Erythroblast (primary cell): Measurements from ENCODE around the gene MAEA.

ENCODE experiments used
- GATA1 ChIP-seq: IDR thresholded peaks from 2 replicates; pipeline ENCODE4 v1.6.1; 2011; ENCODE audit warnings: low read depth, mild to moderate bottlenecking, control low read depth, low read length, moderate library complexity
- POLR2A ChIP-seq: IDR thresholded peaks from 2 replicates; pipeline ENCODE4 v1.6.1; 2011; ENCODE audit warnings: mild to moderate bottlenecking, low read length

- TF ChIP-seq POLR2A: no peak
- no peak for TF ChIP-seq GATA1
These were observed 33.6 kb downstream of the MAEA start for GRCh38 chr4:1323280-1323634.
